CD4-positive, alpha-beta T cell treated with Interleukin-2 at 100 ng/mL for 4 hours (primary cell): Measurements from ENCODE around the gene RBM22.

Source experiments
- DNase-seq: peaks from one replicate; pipeline ENCODE4 v3.0.0-alpha.2; 2020; ENCODE audit warnings: low spot score

The RBM22 gene

DNA sequence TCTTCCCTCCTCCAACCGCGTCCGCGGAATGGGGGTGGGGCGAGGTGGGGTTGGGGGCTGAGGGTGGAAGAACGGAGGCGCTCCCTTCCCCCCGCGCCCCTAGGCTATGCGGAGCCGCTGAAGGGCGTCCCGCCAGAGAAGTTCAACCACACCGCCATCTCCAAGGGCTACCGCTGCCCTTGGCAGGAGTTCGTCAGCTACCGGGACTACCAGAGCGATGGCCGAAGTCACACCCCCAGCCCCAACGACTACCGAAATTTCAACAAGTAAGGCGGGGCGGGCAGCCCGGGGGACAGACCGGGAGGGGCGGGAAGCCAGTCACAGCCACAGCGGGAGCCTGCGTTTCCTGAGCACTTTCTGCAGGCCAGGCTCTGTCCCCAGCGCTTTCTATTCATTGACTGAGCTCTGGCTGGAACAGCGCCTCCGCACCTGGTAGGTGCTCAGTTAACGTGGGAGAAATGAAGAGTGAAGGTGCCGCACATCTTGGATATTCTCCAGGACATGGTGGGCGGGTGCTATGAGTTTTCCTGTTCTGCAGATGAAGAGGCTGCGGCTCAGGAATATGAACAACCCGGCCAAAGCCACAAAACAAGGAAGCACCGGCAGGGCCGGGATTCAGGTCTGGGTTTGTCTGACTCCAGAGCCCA is 28.5 kb downstream of the RBM22 start:
- peak; percentile 8 for DNase-seq

DNA sequence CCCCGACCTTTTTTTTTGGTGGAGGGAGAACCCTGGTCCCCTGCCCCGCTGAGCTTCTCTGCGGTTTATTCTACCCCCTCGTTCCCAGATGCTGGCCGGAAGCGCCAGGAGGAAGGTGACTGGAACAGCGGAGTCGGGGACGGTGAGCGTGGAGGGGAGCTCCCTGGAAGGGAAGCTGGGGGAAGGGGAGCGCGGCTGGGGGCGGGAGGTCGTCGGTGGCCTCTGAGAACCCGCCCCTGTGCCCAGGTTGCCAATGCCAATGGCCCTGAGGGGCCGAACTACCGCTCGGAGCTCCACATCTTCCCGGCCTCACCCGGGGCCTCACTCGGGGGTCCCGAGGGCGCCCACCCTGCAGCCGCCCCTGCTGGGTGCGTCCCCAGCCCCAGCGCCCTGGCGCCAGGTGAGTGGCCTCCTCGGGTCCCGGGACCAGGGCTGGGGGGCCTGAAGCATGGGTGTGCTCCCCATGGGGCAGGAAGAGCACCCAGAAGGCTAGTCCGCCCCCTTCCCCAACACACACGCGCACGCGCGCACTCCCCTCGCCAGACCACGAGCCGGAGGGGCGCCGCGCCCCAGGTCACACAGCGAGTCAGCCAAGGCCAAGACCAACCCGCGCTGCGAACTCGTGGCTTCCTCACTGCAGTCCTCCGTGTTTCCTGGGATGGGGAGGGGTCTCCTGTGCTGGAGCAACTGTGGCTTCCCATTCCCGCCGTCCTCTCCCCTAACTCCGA is 29.2 kb downstream of the RBM22 start:
- DNase-seq = no peak

DNA sequence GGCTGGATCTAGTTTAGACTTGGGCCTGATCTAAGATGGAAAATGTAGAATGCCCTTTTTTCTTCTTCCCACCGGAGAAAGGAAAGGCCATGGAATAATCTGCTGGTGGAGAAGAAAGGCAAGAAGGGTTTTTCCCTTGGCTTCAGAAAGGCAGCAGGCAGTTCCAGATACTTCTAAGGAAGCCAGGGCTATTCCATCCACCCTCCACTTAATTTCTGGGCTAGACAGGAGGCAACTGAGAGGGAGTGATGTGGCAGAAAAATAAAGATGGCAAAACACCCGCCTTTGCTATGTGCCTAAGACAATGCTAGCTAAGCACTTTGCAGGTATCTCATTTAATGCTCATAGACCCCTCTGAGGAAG is 29.9 kb downstream of the RBM22 start:
- DNase-seq = no peak

DNA sequence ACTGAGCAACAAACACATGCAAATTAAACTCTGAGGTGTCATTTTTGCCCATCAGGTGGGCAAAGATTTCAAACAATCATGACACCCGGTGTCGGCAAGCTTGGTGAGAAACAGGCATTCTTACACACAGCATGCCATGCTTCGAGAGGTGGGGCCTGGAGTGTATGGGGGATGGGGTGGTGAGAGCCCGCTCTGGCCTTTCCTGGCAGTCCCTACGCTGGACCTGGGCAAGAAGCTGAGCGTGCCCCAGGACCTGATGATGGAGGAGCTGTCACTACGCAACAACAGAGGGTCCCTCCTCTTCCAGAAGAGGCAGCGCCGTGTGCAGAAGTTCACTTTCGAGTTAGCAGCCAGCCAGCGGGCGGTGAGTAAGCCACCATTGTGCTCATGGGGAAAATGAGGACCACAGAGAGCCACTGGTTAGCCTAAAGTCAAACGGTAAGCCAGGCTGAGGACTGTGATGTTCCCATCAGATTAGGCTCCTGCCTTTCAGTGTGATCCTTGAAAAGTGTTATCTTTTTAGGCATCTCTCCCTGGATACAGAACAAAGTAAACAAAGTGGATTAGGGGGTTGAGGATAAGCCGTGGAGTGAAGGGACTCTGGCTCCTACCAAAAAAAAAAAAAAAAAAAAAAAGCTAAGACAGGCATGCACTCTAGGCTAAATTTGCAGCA is 30.5 kb downstream of the RBM22 start:
- DNase-seq = no peak

DNA sequence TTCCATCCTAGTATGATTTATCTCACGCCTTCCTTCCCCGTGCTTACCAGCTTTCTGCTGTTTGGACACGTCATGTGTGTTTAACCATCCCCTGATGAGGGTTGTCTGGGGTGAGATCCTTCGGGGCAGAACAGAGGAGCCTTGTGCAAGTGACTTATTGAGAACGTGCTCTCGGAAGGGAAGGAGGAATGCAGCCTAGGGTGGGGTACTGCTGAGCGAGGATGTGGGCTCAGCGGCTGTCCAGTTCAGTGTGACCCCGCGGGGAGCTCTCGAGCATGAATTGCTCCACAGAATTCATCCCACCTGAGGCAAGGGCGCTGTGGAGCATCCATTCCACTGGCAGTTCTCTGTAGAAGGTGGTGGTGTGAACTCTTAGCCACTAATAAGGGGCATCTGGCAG is 35.8 kb downstream of the RBM22 start:
- DNase-seq = no peak

DNA sequence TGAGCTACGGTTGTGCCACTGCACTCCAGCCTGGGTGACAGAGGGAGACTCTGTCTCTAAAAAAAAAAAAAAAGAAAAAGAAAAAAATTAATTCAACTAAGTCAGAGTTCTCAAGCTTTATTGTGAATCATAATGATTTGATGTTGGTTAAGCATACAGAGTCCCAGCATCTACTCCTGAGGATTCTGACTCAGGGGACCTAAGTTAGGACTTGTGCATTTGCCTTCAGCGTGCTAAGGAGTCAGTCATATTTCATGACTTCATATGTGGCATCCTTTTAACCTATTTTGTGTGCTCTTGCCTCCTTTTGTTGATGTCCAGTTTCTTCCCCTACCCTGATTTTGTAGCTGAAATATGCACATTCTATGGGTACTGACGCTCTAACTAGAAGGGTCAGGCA is 36.9 kb downstream of the RBM22 start:
- no peak for DNase-seq

DNA sequence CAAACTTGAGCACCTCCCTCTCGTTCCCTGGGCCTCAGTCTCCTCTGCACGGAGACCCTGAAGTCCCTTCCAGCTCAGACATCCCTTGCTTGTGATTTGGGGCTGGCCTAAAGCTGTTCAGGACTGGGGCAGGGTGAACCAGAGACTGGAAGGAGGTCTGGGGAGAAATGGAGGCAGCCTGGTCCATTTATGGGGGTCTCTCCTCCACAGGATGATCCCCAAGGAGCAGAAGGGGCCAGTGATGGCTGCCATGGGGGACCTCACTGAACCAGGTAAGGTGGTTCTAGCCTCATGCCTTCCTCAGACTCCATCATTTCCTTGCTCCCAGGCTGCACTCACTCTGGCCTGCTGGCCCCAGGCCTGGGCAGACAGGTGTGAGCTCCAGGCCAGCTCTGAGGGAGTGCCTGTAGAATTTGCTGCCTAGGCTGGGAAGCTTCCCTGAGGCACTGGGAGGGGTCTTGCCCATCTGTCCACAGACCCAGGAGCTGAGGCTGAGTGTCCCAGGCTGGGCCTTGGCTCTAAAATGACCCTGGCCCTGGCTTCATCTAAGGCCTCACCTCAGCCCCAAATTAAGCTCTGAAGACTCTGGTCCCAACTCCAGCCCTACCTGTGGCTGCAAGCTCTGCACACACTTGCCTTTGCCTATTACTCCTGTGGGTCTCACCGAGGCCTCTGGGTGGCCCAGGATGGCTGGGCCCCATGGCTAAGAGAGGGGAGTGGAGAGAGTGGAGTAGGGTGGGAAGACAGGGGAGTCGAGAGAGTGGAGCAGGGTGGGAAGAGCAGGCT is 37.9 kb downstream of the RBM22 start:
- DNase-seq = no peak

DNA sequence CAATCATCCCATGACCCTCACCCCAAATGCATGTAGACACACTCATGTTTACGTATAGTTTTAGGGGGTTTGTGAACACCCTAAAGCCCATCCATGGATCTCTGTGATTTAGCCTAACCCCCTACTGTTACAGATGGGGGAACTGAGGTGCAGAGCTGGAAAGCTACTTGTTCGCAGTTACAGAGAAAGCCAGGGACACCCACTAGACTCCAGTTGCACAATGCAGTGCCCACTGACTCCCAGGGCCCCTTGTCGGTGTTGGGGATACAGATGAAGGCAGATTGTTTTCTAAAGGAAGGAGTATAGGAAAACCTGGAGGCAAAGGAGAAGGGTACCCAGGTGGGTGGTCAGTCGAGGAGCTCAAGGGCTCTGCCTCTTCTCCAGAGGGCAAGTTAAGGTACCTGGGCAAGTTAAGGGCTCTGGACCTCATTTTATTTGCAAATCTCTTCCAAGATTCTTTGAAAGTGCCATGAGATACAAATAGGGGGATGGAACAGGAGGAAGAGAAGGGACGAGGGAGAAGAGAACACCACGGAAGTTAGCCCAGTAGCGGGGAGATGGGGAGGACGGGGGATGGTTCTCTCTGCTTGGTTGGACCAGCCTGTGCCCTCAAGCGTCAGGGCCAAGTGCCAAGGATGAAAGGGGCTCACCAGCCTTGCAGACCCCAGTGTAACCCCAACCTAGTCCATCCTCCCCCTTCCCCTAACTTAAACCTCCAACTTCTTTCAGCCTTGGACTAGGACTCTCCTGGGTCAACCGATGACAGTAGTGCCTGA is 38.9 kb downstream of the RBM22 start:
- no peak for DNase-seq

DNA sequence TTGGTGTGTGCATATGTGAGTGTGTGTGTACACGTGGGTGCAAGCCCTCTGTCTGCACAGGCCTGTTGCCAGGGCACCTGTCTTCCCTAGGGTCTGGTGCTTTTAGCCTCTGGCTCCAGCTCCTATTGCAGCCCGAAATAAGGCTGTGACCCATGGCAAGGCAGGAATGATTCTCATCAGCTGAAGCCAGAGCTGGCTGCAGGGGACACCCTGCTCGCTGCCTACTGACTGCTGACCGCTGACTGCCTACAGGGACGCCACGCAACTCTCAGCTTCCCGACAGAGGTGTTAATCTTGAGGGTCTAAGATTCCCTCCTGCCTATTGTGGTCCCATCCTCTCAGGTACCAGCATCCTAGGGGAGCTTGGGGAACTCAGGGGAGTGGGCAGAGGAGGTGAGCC is 39.8 kb downstream of the RBM22 start, which contains the start of gene MYOZ3:
MYOZ3 (plus strand) TSS at position 166 of the 400 bp plus-strand sequence. CDS start 1,691 bp downstream, outside the sequence.
- DNase-seq = no peak

DNA sequence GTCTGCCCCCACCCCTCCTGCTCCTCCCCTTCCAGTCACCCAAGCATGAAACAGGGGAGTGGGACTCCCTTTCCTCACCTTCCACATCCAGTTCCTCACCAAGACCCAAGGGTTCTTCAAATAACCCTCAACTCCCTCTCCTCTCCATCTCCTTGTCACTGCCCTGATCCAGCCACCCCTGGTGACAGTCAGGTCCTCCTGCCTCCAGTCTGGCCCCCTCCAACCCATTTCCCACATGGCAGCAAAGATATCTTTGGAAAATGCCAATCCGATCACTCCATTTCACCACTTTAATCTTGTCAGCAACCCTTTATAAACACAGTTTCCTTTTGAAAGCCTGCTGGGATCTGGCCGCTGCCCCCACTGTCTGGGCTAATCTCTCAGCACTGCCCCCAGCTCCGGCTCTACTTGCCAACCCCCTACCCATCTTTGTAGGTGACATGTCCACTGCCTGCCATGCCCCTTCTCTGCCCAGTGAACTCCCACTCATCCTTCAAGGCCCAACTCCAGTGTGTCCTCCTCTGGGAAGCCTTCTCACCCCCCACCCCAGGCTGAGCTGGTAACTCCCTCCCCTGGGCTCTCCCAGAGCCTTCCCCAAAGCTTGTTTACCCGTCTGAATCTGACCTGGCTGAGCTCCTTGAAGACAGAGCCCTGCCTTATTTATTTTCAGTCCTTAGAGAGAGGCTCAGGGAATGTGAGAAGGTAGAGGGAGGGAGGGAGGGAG is 40.6 kb downstream of the RBM22 start:
- DNase-seq = no peak

DNA sequence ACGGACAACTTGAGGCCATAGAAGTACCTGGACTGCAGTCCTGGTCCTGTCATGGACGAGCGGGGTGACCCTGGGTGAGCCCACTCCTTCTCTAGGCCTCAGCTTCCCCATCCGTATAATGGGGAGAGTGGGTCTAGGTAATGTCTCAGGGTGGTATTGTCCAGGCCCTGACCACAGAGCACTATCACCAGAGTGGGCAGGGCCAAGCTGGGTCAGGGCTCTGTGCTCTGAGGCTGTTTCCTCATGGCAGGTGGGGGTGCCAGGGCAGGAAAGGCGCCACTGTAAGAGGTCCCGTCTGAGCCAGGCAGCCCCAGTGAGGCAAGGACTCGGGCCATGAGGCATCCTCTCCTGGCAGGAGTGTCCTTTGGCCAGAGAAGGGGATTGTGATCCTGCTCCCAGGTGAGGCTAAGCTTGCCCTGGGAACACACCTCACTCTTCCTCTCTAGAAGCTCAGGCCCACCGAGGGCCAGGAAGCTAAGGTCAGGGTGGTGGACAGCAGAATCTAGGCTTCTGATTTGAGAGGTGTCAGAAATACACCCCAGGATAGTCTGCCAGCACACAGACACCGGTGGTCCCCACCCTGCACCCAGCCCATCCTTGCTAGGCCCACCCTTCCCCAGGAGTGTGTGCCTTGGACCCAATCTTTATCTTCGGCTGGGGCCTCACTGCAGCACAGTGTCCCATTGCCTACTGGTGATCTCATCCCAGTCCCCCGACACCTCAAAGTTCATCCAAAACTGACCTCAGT is 41.3 kb downstream of the RBM22 start:
- DNase-seq = no peak

DNA sequence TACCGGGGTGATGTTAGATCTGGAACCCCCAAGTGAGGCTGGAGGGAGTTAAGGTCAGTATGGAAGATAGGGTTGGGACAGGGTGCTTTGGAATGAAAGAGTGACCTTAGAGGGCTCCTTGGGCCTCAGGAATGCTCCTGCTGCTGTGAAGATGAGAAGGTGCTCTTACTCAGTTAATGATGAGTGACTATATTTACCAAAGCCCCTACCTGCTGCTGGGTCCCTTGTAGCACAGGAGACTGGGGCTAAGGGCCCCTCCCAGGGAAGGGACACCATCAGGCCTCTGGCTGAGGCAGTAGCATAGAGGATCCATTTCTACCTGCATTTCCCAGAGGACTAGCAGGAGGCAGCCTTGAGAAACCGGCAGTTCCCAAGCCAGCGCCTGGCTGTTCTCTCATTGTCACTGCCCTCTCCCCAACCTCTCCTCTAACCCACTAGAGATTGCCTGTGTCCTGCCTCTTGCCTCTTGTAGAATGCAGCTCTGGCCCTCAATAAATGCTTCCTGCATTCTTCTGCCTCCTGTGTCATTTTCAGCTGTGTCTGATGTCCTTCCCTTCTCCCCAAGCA is 42.1 kb downstream of the RBM22 start:
- DNase-seq = no peak

DNA sequence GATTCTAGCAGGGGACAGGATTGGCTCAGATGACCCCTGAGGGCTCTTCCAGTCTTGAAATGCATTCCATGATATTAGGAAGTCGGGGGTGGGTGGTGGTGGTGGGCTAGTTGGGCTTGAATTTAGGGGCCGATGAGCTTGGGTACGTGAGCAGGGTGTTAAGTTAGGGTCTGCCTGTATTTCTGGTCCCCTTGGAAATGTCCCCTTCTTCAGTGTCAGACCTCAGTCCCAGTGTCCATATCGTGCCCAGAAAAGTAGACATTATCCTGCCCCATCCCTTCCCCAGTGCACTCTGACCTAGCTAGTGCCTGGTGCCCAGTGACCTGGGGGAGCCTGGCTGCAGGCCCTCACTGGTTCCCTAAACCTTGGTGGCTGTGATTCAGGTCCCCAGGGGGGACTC is 42.7 kb downstream of the RBM22 start:
- DNase-seq = no peak

DNA sequence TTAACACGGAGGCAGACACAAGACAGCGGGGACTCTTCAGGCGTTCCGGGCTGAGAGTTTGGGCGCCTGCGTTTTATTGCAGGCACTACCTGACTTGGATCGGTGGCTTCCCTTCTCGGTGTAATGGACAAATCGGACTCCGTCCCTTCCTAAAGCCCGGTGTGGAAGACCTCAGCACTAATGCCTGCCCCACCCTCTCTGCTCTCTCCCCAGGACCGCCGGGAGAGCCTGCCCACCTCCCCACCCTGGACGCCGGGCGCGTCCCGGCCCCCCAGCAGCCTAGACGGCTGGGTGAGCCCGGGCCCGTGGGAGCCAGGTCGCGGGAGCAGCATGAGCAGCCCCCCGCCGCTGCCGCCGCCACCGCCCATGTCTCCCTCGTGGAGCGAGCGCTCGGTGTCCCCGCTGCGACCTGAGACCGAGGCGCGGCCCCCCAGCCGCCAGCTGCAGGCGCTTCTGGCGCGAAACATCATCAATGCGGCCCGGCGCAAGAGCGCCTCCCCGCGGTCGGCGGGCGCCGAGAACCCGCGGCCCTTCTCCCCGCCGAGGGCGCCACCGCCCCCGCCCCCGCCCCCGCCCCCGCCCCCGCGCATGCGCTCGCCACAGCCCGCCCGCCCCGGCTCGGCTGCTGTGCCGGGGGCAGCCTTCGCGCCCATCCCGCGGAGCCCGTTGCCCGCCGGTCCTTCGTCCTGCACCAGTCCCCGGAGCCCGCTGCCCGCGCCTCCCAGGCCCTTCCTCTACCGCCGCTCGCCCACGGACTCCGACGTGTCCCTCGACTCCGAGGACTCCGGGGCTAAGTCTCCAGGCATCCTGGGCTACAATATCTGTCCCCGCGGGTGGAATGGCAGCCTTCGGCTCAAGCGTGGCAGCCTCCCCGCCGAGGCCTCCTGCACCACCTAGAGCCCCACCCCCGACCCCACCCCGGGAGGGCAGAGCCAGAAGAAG is 44.4 kb downstream of the RBM22 start:
- DNase-seq = peak; percentile 84

DNA sequence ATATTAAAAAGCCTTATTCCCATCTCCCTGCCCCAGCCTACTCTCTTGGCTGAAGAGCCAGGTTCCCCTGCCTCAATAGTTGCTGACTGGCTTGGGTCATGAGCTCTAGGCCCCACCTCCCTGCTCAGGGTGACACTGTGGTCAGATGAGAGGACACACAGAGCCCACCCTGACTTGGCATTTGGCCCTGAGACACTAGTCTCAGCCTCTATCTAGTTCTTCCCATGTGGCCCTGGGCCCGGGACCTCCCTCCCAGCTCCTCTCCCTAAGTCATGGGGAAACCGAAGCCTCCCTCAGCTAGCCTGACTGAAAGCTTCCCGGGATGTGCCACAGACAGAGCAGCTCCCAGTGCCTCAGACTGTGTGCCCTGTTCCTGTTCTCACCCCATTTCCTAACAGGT is 45.6 kb downstream of the RBM22 start:
- no peak for DNase-seq

DNA sequence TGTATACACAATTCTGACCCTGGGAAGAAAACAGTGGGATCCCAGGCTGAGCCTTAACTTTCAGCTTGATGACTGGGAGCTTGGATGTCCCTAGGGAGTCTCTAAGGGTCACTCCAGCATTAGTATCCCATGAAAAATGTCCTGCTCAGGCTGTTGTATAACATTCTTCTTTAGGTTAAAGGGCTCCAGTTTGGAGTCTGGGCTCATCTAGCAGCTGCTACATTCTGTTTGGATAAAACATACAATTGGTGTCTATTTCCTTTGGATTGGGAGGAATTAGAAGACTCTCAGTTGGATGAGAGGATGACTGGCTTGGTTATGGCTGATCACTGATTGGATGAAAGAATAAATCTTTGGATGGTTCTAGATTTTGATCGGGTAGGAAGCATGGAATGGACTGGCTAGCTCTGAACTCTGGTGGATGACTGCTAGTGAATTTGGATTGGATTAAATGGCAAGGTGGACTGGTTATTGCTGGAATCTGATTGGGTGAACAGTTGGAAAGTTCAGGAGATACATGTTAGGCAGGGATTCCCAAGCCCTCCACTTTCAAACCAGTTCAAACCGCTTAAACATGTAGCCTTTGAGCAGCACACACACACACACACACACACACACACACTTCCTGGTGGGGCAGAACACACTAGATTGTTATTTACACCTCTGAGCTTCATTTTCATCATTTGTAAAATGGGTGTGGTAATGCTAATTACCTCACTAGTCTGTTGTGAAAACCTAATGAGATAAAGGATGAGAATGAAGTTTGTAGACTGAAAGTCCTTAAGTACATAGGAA is 46.9 kb downstream of the RBM22 start:
- no peak for DNase-seq

DNA sequence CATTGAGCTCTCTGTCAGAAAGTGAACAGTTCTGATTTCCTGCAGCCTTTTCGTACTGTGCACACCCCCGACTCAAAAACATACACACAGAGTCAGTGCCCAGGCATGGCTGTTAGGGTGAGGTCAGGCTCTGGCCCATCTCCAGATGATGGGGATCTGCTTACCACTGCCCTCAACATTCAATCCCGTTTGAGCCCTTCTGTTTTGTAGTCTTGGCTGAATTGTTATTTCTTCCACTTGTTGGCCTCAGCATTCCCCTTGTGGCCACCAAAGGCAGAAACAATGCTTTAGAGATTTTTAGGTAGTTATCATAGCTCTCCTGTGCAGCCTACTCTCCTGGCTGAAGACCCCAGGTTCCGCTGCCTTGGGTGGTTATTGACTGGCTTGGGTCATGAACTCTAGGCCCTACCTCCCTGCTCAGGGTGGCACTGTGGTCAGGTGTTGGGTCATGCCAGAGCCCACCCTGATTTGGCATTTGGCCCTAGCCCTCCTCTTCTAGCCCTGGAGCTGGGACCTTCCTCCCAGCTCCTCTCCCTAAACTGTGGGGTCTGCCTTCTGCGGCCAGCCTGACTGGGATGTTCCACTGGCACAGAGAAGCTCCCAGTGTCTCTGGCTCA is 47.6 kb downstream of the RBM22 start:
- no peak for DNase-seq
